Anterior cingulate cortex (tissue), 58 donors: ENCODE data around the gene STON2.
"Not testable (repeated sequence)": the region's sequence is repeated elsewhere in the genome, so short reads cannot be mapped to it uniquely, and the experiment has no call there.

Source experiments
- DNase-seq, 58 donors: peaks; one replicate each; lab custom pipeline; 2025; lab: John Stamatoyannopoulos, UW

The STON2 gene

DNA sequence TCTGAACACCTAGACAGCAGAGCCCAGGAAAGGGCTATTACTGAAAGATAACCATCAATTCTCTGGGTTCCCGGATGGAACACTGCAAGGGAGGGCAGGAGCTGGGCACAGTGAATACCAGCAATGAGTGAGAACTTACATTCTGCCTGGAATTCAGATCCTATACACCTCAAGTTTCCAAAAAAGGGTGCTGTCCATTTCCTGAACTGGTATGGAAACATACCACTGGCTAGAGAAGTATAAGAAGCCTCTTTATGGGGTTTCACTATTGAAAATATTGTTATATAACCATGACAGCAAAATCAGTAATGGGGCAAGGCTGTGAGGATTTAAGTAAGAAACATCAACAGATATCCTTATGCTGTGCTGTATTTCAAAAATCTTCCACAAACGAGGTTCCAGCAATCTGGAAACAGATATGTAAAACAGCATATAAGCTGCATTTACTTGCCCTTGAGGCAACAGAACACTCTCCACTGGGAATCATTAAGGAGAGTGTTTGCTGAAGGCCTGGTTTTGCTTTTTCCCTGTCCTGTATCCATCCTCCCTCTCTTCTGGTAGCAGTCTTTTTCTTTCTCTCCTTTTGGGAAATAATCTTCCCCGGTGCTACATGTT lies 126.1 kb downstream of the STON2 start:
- DNase-seq: no peak

DNA sequence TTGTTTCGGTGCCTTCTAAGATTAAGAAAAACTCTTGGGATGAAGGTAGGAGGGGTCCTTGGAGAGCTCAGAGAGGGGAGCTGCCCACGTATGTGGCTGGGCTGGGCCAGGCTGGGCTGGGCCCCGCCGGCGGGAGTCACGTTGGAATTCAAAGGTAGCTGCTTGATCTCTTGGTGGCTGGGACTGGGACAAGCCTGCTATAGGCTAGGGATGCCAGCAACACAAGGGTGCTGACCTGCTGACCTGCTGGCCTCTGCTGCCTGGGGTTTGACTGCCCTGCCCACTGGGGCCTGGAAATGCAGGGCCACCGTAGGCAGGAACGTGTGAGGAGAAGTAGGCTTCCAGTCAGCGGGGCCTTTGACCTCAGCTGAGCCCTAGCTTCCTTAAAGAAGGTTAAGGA lies 126.6 kb downstream of the STON2 start:
- DNase-seq: no peak

DNA sequence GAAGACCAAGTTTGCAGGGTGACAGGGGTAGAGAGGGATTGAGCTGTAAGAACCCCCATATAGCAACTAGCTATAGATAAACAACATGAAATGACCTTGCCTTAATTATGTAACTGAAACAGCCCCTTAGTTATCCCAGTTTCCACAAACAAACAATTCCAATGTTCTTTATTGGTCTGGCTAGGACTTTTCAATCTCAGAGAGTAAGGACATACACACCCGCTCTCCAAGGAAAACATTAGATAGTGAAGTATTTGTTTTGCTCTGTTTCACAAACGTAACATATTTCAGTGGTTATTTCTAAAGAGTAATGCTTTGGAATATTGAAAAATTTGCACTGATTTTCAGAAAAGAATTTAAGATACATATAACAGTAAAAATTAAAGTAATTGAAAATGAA lies 127.8 kb downstream of the STON2 start:
- DNase-seq: no peak

DNA sequence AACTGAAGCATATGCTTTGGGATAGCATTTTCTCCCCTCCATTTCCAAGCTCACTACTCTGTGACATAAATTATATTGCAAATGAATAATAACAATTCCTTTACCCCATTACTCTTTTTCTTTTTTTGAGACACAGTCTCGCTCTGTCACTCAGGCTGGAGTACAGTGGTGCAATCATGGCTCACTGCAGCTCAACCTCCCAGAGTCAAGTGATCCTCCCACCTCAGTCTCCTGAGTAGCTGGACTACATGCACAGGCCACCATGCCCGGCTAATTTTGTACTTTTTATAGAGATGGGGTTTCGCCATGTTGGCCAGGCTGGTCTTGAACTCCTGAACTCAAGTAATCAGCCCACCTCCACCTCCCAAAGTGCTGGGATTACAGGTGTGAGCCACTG lies 130.1 kb downstream of the STON2 start:
- DNase-seq: no peak

DNA sequence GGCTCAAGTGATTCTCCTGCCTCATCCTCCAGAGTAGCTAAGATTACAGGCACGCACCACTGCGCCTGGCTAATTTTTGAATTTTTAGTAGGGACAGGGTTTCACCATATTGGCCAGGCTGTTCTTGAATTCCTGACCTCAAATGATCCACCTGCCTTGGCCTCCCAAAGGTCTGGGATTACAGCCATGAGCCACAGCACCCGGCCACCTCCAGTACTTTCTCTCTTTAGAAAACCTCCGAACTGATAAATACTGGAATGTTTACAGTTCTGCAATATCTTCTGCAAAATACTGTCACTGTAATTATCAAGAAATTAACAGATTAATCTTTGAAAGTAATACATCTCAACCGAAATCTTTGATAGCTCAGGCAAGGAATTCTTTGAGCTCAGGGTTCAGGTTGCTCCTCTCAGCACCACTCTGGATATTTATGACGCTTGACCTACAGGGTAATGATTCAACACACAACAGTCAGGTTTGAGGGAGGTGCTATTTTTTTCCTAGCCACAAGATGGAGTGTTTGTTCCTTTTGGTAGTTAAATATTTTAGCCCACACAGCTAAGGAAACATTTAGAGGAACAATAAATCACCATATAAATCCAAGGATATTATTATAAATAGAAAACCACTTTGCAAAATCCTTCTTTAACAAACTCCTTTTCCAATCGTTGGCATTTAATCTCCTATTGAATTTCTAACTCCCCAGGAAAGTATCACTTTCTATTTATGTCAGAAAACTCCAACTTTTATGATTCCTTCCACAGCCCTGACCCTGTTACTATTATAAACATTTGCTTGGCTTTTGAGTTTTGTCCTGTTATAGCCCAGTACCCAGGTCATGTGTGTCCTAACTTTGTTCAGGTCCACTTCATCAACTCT lies 130.8 kb downstream of the STON2 start:
- peak in 3 of 58 donors; percentile 8 to 47 (median 20) for DNase-seq

DNA sequence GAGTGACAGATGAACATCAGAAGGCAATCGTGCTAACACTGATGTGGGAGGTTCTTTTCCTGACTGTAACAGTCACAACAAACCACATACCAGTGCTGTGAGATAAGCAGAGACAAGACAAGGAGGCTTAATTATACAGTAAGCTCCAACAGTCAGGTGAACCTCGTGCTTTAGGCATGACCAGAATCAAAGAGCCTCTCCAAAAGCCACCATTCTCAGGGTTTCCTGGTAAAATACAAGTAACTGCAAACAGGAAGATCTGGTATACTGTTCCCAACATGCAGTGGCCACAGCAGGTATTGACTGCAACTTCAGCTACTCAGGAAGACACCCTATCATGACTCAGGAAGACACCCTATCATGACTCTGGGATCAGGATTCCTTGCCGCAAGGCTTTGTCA lies 132.1 kb downstream of the STON2 start:
- DNase-seq: no peak

DNA sequence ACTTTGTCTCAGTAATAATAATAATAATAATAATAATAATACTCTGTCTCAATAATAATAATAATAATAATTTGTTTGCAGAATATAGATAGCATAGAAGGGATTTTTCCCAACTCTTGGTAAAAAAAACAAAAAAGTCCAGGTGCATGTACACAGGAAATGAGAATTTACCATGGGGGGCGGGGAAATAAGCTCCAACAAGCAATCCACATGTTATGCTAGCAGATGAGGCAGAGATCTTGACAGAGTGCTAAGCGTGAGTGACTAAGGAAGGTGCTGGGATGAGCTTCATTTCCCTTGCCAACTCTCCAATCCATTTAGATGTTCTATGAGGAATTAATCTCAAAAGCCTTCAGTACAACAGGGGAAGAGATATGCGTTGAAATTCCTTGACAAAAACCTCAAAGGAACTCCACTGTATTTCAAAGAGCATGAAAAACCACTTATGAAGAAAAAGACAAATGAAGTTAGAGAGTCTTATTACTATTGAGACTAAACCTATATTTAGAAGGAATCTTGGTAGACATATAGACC lies 134.4 kb downstream of the STON2 start:
- no peak for DNase-seq

DNA sequence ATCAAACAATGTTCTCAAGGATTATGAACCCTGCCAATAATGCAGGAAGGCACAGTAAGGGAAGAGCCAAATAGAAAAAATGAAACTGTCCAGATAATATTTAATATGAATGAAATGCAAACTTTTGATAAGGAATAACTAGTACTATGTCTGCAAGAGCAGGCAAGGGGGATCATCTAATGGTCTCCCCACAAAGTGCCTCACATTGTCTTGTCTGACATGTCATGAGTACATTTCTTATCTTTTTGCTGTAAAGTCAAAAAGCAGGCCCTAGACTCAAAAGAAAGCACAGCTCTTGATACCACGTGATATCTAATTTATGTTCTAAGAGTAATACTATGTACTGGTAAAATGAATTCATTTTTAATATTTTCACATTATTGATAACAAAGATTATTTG lies 135.5 kb downstream of the STON2 start:
- no peak for DNase-seq

DNA sequence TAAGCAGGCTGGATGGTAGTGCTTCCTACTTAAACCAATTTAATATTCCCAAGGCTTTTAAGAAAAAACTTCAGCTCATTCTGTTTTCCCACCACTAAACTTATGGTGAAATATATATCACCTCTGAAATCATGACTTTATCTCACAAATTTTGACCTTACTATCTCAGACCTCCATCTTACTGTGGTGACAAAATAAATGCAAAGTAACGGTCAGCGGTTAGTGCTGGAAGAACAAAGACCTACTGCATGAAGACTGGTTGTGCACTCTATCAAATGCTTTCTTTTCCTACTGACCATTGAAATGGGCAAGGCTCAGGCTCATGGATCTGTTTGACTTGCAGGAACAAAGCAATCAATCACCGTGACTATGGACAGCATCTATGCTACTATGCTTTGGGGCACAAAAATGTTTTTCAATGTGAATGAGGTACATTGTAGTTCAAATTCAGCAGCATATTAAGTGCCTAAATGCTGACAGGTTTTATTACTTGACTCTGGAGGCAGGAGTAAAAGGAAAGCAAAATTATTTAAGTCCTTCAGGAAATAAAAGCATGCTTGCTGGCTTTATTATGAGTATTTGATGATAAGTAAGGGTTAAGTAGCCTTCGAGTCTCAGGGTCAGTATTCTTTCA lies 136.2 kb downstream of the STON2 start:
- no peak for DNase-seq

DNA sequence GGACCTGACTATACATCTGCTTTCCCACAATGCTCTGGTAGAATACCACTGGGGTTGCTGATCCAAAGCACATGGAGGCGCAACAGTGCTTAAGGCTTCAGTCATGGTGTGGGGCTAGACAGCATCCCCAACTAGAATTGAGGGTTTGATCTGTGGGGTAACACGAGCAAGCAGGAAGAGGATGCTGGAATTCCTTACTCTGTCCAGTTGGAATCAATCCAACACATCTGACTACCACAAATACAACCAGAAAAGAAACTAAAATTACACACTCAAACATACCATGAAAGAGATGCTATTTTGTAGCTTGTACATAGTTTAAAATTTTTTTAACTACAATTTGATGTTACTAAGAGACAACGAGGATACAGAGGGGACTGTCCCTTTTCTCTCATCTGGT lies 138.9 kb downstream of the STON2 start:
- DNase-seq: no peak

DNA sequence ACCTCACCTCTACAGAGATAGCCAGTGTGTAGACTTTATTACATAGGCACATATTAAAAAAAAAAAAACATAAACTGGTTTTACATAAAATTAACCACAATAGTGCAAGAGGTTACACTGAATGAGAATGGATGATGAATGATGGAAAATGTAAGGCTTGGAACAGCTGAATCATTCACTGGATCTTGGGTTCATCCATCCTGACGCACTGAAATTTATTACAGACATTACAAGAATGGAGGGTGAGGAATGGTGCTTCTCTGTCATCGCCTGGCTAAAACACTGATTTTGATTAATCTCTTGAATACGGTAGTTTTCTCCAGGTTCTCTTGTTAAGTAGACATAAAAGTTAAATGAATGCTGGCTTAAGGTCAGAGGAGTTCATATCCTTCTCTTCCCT lies 139.4 kb downstream of the STON2 start:
- no peak for DNase-seq

DNA sequence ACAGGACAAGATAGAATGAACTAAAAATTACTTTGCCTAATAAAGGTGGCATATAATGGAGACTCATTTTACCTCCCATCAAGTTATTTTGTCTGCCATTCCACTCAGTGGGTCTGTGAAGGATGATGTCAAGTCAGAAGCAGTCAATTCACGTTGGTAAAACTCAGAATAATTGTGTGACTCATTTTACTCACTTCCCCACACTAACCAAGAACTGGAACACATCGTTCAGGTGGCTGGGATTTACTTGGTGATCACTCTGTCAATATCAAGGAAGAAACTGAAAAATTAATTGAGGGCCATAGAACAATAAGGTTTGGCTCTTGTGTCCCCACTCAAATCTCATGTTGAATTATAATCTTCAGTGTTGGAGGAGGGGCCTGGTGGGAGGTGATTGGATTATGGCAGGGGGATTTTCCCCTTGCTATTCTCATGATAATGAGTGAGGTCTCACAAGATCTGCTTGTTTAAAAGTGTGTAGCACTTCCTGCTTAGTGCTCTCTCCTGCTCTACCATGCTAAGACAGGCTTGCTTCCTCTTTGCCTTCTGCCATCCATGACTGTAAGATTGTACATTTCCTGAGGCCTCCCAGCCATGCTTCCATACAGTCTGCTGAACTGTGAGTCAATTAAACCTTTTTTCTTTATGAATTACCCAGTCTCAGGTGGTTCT lies 143.7 kb downstream of the STON2 start:
- DNase-seq: no peak

DNA sequence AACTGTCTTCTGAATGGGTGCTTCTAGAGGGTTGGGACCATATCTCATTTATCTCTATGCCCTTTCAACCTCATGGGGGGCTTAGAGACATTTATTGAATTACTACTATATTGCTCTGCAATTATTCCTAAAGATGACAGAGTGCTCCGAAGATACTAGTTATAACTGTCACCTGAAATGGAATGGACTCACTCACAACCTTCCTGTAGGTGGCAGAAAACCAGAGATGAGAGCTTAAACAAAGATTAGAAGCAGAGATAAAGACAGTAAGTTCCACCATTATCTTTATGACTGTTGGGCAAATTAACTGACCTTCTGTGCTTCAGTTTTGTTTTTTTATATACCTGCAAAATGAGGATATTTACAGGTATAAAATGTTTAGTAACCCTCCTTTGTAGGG lies 147.8 kb downstream of the STON2 start:
- no peak for DNase-seq

DNA sequence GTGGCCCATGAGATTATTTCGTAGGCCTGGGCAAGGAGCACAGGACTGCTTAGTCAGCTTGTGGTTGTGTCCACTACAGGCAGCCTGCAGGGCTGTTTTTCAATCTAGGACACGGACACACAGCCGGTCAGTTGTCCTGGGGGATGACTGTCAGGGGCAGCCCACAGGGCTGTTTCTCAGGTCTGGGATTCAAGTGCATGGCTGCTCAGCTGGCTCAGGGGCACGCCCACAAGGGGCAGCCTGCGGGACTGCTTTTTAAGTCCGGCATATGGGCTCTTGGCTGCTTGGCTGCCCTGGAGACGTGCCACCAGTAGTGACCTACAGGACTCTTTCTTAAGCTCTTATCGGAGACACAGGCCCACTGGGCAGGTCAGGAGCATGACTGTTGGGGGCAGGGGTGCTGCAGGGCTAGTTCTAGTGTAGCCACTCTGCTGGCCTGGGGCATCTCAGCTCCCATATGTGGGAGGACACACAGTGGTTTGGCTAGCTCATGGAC lies 152.8 kb downstream of the STON2 start:
- DNase-seq: no peak

DNA sequence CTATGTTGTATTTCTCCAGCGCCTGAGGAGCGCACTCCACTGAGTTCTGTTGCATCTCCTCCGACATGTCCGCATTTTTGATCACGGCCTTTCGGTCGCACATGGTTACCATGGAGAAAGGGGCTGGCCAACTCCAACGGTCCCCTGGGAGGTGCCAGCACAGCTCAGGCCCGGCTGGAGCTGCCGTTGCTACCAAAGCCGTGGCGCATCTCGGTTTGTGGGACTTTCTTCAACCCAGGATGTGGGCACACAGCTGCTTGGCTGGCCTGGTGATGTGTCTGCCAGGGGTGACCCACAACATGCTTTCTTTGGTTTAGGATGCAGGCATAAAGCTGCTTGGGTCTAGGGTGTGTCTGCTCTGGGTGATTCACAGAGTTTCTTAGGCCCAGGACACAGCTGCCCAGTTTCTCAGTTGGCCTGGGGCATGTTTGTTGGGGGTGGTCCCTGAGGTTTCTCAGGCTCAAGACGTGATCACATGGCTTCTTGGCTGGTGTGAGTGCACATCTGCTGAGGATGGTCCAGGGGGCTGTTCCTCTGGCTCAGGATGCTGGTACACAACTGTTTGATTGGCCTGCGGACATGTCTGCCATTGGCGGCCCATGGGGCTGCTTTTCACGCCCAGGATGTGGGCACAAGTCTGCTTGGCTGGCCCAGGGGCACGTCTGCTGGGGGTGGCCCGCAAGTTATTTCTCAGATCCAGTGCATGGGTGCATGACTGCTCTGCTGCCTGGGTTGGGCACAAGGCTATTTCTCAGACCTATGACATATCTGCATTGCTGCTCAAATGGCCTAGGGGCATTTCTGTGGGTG lies 153.5 kb downstream of the STON2 start:
- DNase-seq: no peak

DNA sequence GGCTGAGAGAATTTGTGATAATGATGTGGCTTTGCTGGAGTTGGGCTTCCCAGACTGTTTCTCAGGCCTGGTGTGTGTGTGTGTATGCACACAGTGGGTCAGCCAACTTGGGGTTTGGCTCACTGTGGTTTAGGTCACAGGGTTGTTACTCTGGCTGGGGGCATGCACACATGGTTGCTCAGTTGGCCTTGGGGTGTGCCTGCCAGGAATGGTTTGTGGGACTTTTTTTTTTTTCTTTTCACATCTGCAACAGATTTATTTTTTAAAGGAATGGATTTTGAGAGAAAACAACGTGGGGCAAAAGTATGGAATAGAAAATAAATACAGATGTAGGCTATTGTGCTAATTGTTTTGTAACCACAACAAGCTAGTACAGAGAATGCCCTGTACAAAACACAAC lies 154.4 kb downstream of the STON2 start:
- no peak for DNase-seq

DNA sequence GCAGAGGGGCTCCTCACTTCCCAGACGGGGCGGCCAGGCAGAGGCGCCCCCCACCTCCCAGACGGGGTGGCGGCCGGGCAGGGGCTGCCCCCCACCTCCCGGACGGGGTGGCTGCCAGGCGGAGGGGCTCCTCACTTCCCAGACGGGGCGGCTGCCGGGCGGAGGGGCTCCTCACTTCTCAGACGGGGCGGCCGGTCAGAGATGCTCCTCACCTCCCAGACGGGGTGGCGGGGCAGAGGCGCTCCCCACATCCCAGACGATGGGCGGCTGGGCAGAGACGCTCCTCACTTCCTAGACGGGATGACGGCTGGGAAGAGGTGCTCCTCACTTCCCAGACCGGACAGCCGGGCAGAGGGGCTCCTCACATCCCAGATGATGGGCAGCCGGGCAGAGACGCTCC lies 155.7 kb downstream of the STON2 start:
- DNase-seq: not testable (repeated sequence)

DNA sequence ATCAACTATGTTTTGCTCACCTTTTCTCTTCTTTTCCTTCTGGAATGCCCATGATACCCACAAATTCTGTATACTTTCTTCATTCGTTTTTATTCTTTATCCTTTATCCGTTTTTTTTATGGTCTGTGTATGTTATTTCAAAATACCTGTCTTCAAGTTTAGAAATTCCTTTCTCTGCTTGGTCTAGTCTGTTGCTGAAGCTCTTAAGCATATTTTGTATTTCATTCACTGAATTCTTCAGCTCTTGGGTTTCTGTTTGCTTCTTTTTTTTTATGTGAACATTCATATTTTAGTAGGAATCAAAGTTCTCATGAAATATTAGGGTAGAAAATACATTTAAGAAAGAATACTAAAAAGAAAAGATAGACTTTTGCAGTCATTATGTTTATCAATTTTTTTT lies 156.6 kb downstream of the STON2 start:
- DNase-seq: no peak

DNA sequence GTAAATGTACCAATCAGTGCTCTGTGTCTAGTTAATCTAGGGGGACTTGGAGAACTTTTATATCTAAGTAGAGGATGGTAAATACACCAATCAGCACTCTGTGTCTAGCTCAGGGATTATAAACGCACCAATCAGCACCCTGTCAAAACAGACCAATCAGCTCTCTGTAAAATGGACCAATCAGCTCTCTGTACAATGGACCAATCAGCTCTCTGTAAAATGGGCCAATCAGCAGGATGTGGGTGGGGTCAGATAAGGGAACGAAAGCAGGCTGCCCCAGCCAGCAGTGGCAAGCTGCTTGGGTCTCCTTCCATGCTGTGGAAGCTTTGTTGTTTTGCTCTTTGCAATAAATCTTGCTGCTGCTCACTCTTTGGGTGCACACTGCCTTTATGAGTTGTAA lies 163.3 kb downstream of the STON2 start:
- DNase-seq: not testable (repeated sequence)

DNA sequence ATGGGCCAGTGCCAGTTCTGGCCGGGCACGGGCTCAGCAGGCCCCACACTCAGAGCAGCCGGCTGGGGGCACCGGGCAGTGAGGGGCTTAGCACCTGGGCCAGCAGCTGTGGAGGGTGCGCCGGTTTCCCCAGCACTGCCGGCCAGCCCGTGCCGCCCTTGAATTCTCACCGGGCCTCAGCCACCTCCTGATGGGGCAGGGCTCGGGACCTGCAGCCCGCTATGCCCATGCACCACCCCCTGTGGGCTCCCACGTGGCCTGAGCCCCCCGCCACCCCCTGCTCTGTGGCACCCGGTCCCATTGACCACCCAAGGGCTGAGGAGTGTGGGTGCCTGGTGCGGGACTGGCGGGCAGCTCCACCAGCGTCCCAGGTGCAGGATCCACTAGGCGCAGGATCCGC lies 164.0 kb downstream of the STON2 start:
- no peak for DNase-seq
